ENCODE measurements around the gene P3H3.
A peak's percentile ranks its signal among the peaks of the same experiment; 100 is the strongest.

Gene P3H3

DNA sequence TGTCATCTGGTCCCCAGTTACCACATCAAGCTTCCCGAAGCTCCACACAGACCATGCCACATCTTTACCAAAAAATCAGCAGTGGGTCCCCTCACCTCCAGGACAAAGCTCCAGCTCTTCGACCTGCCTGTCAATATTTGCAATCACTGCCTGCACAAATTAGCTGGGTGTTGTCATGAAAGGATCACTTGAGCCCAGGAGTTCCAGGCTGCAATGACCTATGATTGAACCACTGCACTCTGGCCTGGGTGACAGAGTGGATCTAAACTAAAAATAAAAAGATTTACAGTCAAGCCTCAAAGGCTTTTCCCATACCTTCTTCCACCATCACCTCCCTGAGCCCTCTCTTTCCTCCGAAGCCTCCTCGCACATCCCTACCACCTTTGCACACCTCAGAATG, 31.6 kb upstream of the P3H3 start:
- DNase-seq (ENCODE audit: low read depth, low spot score): no peak

DNA sequence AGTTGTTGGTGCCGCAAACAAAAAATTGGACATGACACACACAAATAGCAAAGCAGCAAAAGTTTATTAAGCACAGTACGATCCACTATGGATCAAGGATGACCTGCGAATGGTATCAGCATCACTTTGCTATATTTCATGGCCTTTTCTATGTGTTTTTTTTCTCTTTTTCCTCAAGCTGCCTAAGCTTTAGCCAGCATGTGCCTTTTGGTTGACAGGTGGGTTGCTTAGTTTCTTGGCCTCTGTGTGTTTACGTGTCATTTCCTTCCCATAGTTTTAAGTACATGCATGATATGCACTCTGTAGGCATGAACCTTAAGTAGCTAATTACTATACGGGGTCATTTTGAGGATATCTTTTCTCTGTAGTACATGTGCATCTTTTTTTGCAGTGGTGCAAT, 29.1 kb upstream of the P3H3 start:
- no peak for DNase-seq (ENCODE audit: low read depth, low spot score)

DNA sequence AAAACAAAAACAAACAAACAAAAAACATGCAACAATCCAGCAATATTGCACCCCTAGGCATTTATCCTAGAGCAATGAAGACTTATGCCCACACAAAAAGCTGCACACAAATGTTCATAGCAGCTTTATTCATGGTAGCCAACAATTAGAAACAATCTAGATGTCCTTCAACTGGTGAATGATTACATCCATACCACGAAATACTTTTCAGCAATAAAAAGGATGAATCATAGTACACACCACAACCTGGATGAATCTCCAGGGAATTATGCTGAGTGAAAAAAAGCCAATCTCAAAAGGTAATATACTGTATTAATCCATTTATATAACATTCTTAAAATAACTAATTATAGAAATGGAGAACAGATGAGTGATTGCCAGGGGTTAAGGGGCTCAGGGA, 21.0 kb upstream of the P3H3 start:
- DNase-seq (ENCODE audit: low read depth, low spot score): no peak

DNA sequence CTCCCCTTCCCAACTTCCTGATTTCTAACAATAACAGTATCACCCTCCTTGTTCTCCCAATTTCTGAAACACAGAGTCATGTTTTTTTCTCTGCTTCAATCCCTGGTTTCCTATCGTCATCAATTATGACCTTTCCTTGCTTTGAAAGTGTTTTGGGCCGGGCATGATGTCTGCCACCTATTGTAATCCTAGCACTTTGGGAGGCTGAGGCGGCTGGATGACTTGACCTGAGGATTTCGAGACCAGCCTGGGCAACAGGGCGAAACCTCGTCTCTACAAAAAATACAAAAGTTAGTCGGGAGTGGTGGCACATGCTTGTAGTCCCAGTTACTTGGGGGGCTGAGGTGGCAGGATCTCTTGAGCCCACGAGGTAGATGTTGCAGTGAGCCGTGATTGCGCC, 19.2 kb upstream of the P3H3 start:
- no peak for DNase-seq (ENCODE audit: low read depth, low spot score)

DNA sequence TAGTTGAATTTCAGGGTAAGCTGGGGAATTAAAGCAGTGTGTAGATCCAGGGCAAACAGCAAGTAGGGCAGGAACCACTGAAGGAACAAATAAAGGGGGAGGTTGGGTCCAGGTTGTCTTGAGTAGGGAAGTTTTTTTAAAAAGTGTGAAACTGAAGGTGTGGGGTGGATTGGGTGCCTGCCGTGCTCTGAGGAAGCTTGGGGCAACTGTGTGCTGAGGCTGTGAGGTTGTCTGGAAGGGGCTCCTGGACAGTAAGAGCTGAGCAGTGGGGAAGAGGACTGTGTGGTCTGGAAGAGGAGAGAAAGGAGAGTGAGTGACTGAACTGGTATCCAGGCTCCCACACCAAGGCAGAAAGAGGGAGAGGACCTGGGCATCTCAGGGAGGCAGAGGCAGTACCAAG, 17.4 kb upstream of the P3H3 start:
- no peak for DNase-seq (ENCODE audit: low read depth, low spot score)

DNA sequence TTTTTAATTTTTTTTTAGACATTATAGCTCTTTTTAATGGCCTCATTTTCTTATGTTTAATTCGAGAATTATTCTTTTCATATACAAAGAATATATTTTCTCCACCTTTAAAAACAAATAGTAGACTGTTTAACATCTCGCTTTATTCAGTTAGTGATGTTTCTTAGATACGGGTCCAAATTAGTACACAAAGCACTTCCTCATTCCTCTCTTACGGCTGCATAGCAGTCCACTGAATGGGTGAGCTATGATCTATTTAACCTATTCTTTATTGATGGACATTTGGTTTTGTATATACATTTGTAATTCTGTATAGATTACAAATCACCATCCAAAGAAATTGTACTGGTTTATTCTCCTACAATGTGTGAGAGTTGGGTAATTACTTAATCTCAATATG, 14.8 kb upstream of the P3H3 start:
- DNase-seq (ENCODE audit: low read depth, low spot score): no peak

DNA sequence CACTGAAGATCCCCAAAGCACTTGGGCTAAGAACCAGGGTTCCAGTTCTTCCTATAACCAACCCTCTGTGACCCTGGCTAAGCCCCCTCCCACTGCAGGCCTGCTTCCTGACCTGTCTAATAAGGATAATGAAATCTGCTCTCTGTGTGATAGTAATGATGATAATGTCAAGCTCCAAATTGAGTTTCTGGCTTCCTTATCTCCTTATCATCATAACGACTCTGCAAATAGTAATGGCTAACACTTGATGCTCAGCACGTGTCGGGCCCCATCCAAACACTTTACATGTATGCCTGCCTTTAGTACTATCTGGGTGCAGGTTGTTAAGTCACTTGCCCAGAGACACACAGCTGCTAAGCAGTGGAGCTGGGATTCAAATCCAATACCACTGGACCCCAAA, 11.6 kb upstream of the P3H3 start:
- no peak for DNase-seq (ENCODE audit: low read depth, low spot score)

DNA sequence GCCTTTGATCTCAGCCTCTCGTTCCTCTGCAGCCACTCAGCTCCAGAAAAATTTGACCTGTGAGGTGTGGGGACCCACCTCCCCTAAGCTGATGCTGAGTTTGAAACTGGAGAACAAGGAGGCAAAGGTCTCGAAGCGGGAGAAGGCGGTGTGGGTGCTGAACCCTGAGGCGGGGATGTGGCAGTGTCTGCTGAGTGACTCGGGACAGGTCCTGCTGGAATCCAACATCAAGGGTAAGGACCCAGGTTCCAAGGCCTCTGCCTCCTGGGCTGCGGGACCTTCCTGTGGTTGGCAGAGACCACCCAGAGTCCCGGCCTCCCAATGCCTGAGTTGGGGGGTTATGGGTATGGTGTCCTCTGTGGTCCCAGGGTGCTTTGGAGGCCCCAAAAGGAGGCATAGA, 11.1 kb upstream of the P3H3 start:
- DNase-seq (ENCODE audit: low read depth, low spot score): no peak

DNA sequence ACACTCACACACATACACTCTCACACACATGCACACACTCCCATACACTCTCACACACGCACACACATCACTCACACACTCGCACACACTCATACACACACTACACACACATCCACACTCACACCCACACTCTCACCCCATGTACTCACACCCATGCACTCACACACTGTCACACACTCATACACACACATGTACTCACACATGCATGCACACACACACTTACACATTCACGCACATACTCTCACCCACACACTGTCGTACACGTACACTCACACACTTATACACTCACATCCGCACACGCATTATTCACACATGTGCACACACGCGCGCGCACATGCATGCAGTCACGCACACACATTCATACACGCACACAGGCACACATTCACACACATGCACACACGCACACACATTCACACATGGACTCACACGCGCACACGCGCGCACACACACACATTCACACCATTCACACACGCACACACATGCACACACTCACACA, 10.5 kb upstream of the P3H3 start:
- no peak for DNase-seq (ENCODE audit: low read depth, low spot score)

DNA sequence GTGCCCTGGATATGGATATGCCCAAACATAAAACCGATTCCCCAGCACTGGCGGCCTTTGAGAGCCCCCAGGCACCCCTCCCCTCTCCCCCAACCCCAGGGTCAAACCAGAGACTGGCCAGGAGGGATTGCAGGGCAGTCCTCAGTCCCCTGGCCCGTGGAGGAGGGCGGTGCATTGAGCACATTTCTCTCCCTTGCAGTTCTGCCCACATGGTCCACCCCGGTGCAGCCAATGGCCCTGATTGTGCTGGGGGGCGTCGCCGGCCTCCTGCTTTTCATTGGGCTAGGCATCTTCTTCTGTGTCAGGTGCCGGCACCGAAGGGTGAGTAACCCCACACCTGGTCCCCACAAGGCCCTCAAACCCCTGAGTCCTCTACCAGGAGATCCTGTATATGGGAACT, 10.0 kb upstream of the P3H3 start:
- DNase-seq (ENCODE audit: low read depth, low spot score): no peak

DNA sequence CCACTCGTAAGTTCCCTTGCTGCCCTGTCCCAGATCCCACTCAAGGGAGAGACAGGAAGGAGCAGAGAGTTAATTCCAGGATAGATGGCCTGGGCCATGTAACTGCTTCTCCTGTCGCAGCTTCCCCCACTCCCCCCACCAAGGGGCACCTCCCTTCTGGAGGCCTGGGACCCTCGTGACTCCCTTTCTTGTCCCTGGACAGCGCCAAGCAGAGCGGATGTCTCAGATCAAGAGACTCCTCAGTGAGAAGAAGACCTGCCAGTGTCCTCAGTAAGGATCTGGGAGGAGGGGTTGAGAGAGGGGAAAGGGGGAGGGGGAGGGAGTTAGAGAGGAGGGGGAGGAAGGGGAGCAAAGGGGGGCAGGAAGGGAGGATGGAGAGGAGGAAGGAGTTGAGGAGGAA, 9.6 kb upstream of the P3H3 start:
- DNase-seq (ENCODE audit: low read depth, low spot score): no peak

DNA sequence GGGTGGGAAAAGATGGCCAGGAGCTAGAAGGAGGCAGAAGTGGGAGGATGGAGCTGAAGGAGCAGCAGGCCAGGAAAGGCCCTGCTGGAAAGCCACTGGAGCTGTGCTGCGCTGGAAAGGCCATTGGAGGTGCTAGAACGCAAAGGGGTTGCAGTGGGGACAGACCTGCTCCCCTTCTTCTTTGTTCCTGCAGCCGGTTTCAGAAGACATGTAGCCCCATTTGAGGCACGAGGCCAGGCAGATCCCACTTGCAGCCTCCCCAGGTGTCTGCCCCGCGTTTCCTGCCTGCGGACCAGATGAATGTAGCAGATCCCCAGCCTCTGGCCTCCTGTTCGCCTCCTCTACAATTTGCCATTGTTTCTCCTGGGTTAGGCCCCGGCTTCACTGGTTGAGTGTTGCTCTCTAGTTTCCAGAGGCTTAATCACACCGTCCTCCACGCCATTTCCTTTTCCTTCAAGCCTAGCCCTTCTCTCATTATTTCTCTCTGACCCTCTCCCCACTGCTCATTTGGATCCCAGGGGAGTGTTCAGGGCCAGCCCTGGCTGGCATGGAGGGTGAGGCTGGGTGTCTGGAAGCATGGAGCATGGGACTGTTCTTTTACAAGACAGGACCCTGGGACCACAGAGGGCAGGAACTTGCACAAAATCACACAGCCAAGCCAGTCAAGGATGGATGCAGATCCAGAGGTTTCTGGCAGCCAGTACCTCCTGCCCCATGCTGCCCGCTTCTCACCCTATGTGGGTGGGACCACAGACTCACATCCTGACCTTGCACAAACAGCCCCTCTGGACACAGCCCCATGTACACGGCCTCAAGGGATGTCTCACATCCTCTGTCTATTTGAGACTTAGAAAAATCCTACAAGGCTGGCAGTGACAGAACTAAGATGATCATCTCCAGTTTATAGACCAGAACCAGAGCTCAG, 8.8 kb upstream of the P3H3 start:
- no peak for DNase-seq (ENCODE audit: low read depth, low spot score)

DNA sequence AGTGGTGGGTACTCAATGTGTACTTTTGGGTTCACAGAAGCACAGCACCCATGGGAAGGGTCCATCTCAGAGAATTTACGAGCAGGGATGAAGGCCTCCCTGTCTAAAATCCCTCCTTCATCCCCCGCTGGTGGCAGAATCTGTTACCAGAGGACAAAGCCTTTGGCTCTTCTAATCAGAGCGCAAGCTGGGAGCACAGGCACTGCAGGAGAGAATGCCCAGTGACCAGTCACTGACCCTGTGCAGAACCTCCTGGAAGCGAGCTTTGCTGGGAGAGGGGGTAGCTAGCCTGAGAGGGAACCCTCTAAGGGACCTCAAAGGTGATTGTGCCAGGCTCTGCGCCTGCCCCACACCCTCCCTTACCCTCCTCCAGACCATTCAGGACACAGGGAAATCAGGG, 8.0 kb upstream of the P3H3 start:
- DNase-seq (ENCODE audit: low read depth, low spot score): no peak

DNA sequence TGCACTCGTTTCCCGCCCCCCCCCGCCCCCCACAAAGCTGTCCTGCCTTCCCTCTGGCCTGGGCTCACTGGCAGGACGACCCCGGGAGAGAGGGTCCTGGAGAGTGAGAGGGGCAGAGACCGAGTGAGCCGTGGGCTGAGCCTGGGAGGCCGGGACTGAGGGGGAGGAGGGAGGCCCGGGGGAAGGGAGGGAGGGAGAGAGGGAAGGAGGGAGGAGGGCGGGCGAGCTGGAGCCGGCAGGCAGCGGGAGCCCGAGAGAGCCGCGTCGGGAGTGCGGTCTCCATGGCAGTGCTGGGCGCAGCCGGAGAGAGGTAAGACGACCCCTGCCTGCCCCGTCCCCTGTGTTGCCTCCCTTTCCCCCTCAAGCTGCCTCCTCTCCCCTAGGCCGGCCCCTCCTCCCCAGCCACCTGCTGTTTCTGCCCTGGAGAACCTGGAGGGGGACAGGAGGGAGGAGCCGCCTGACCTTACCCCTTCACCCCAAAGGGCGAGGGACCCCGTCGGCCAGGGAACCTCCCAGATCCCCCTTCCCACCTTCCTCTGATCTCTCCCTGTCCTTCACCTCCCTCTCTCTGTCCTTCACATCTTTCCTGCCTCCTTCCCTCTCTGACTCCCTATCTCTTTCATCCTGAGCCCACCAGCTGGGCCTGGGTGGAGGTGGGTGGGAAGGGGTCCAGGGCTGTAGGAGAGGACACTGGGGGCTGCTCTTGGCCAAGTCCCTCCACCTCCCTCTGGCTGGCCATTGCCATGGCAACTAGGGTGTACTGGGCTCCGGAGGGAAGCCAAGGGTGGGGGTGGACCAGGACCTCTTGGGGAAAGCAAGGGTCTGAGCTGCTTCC, 6.4 kb upstream of the P3H3 start, which contains the start of gene GPR162:
Gene GPR162 (plus strand): TSS at position 231 of the 835 bp plus-strand sequence. CDS start 2,078 bp downstream, outside the sequence.
- DNase-seq (ENCODE audit: low read depth, low spot score): no peak

DNA sequence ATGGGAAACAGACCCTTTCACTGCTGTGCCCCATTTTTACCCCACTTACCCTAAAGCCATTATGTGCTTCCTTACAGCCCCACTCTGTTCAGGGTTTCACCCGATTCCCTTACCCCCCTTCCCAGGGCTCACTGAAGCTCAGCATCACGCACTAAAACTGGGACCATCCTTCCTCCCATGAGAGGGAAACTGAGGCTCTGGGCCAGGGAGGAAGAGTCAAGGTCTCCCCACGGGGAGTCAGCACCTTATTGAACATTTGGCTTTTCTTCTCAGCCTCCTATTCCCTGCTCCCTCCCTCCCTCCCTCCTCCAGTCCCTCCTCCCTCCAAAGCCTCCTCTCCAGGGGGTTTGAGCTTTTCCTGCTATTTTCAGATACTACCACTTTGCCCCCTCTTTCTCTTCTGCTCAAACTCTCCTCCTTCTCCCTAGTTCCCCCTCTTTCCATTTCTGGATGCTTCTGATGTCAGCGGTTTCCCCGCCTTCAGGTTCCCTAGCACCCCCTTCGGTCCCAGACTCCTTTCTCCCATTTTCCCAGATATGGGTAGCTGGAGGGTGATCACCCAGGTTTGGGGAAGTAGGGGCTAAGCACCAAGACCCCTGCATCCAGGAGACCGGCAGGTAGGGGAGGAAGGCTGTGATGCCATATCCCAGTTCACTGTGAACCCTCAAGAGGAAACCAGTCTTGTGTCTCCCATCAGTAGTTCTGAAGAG, 5.6 kb upstream of the P3H3 start:
- no peak for DNase-seq (ENCODE audit: low read depth, low spot score)

DNA sequence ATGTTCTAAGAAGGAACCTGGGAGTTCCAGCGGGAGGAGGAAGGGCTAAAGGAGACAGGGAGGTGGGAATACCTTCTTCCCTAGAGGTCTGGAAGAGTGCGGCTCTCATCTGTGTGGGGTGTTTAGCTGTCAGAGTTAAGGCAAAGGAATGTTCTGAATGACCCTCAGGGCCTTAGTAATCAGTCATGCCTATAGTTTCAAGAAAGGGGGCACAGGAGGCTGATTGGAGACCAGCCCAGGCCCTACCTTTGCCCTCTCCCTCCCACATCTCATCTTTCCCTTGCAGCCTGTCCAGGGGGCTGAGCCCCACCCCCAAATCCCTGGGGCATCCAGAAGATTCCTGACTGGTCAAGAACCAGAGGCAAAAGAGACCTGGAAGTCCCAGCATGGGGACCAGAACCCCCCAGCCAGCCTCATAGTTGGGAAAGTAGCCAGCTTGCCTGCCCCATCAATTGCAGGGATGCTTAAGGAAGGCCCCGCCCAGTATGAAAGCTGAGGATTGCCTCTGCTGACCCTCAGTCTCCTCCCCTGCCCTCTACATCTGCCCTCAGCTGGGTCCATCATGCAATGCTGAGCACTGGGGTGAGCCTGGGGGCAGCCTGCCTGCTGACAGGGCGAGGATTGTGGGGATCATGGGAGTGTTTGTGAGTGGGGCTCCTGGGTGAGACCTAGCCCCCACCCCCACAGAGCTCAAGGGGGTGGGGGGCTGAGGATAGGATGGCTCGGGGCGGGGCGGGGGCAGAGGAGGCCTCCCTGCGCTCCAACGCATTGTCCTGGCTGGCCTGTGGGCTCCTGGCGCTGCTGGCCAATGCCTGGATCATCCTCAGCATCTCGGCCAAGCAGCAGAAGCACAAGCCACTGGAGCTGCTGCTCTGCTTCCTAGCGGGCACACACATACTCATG, 4.8 kb upstream of the P3H3 start:
- no peak for DNase-seq (ENCODE audit: low read depth, low spot score)

DNA sequence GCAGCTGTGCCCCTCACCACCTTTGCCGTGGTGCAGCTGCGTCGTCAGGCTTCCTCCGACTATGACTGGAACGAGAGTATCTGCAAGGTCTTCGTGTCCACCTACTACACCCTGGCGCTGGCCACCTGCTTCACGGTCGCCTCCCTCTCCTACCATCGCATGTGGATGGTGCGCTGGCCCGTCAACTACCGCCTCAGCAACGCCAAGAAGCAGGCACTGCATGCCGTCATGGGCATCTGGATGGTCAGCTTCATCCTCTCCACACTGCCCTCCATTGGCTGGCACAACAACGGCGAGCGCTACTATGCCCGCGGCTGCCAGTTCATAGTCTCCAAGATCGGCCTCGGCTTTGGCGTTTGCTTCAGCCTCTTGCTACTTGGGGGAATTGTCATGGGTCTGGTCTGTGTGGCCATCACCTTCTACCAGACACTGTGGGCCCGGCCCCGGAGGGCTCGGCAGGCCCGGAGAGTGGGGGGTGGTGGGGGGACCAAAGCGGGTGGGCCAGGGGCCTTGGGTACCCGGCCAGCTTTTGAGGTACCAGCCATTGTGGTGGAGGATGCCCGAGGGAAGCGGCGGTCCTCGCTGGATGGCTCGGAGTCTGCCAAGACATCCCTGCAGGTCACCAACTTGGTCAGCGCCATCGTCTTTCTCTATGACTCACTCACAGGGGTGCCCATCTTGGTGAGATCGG, 4.0 kb upstream of the P3H3 start:
- no peak for DNase-seq (ENCODE audit: low read depth, low spot score)

DNA sequence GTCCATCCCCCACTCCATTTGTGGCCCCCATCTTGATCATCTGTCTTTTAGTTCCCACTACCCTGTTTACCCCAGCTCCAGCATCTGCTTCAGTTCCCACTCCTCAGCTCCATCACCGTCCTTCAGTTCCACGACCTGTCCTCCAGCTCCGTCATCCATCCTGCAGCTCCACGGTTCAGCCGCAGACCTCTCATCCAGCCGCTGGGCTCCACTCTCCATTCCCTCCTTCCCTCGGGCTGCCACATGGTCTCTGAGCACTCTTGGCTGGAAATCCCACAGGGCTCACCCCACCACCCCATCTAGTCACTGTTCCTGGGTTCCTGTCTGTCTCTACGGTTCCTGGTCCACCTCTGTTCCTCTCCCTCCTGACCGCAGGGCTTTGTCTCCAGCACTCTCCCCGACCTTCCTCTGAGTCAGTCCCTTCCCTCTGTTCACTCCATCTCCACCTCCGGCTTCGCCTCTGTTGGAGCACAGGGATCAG, 3.3 kb upstream of the P3H3 start:
- no peak for DNase-seq (ENCODE audit: low read depth, low spot score)

DNA sequence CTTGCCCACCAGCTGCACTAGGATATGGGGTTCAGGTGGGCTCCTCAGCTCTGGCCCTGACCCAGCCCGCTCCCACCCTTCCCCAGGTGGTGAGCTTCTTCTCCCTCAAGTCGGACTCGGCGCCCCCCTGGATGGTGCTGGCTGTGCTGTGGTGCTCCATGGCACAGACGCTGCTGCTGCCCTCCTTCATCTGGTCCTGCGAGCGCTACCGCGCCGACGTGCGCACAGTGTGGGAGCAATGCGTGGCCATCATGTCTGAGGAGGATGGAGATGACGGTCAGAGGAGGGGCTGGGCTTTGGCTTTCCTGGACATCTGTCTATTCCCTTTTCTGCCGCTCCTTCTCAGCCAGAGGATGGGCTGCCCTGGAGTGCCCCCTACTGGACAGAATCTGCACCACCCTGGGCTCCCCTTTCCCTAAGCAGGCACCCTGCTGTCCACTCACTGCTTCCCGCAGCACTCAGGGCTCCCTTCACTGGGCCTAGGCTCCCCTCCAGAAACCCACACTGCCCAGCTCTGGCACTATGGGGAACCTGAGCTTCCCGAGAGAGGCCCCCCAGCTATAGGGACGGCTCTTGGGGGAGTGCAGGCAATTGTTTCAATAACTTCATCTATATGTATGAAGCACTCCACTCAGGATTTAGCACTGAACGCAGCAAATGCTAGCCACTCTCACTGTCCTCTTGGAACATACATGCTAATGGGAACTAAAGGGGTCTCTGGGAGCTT, 2.6 kb upstream of the P3H3 start:
- peak; percentile 66 for DNase-seq (ENCODE audit: low read depth, low spot score)
